ENCODE results near the gene MAP3K7. TPM values are rescaled to one million over a fixed set of nuclear protein-coding genes. Genes with fewer than 3 reads are reported as not detected.

MAP3K7 gene
- total and polyA plus RNA-seq, 2 experiments from 2014 or later: 32.9 to 36.9 TPM

DNA sequence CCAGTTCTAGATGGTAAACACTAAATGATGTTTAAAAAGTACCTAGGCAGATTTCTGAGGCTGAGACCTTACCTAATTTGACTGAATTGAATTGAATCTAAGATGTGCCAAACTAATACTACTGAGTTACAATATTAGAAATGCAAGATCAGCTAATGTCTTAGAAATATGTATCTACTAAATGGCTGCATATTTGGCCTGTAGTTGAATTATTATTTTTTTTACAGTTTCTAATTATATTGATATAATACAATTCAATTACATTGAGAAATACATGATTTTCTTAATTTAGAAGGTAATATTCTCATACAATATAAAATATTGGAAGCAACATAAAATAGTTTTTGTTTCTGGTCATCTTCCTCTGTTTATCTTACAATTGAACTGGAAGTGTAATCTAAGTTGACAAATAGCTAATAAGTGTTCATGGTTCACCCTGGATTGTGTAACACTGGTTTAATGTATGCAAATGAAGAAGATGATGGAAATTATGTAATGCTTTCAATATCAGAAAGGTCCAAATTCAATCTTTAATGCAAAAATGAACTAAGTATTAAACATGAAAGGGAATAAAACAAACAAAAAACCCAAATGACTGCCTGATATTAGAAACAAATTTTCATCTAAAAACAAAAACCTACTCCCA, 2.9 kb downstream of the MAP3K7 start:
- in situ Hi-C loops (cut with MboI): no loop called here
- Histone ChIP-seq H4K20me1 (ENCODE audit: insufficient read depth) (peaks cover 34% of the 10 kb centered on the region), H3K79me2 (ENCODE audit: insufficient read depth) (peaks cover 80% of the 10 kb centered on the region), H3K9me3 (ENCODE audit: low read depth) (no peaks in the 10 kb centered on the region), H3K4me2 (ENCODE audit: unreplicated experiment) (peak overlapping the region; percentile 99), H3K36me3 (ENCODE audit: low read depth) (no peaks in the 10 kb centered on the region), H3F3A (ENCODE audit: insufficient read depth) (peaks cover 17% of the 10 kb centered on the region), H2AFZ (no peak overlapping the region), H3K9me2 (ENCODE audit: insufficient read depth) (no peaks in the 10 kb centered on the region), H3K4me3 (peak overlapping the region; percentile 95), H3K9ac (peak overlapping the region; percentile 96), H3K27ac (peak overlapping the region; percentile 39), H3K27me3 (replicated peaks; ENCODE audit: insufficient read depth) (no peaks in the 10 kb centered on the region), H3K4me1 (ENCODE audit: insufficient read depth) (peaks cover 46% of the 10 kb centered on the region)
- TF ChIP-seq EZH2 (IDR thresholded peaks at IDR 0.05; ENCODE audit: insufficient read depth, poor library complexity, severe bottlenecking) (no peak), EZH2phosphoT487 (IDR thresholded peaks at IDR 0.05; ENCODE audit: insufficient read depth, low read depth) (no peak)
- no peak for DNase-seq

- Histone ChIP-seq H3K36me3 (ENCODE audit: low read depth) (0 out of 2 replicates have a peak, but pooled peaks cover under 1% of the 10 kb centered on the region), H3K4me1 (ENCODE audit: insufficient read depth) (peaks cover 51% of the 10 kb centered on the region), H3K9ac (no peak overlapping the region), H3K4me3 (peak overlapping the region; percentile 12; the same call in 1 of the 2 replicates), H2AFZ (no peak overlapping the region), H4K20me1 (ENCODE audit: insufficient read depth) (peaks cover 34% of the 10 kb centered on the region), H3K9me3 (ENCODE audit: low read depth) (no peaks in the 10 kb centered on the region), H3K4me2 (ENCODE audit: unreplicated experiment) (peak overlapping the region; percentile 99), H3K27ac (peak overlapping the region; percentile 17; the same call in 1 of the 2 replicates), H3K9me2 (ENCODE audit: insufficient read depth) (no peaks in the 10 kb centered on the region), H3K27me3 (replicated peaks; ENCODE audit: insufficient read depth) (no peaks in the 10 kb centered on the region), H3F3A (ENCODE audit: insufficient read depth) (peaks cover 17% of the 10 kb centered on the region), H3K79me2 (ENCODE audit: insufficient read depth) (peaks cover 86% of the 10 kb centered on the region)
- peak; percentile 37 for DNase-seq
- in situ Hi-C loops (cut with MboI): no loop called here
- WGBS, 2 experiments (ENCODE audit: low coverage in 1 of 2, low lambda C conversion rate in 2 of 2, missing lambda C conversion rate in 2 of 2): 100% methylated on average over 2 of the region's 2 CpGs
- TF ChIP-seq EZH2phosphoT487 (IDR thresholded peaks at IDR 0.05; ENCODE audit: insufficient read depth, low read depth) (no peak), EZH2 (IDR thresholded peaks at IDR 0.05; ENCODE audit: insufficient read depth, poor library complexity, severe bottlenecking) (no peak)
Observed at GRCh38 chr6:90583179-90583835, 3.6 kb downstream of the MAP3K7 start.

GRCh38 chr6:90581146-90581545, 5.7 kb downstream of the MAP3K7 start:
- Histone ChIP-seq H2AFZ (no peak overlapping the region), H3K27ac (no peak overlapping the region), H3K9me3 (ENCODE audit: low read depth) (no peaks in the 10 kb centered on the region), H4K20me1 (ENCODE audit: insufficient read depth) (peaks cover 34% of the 10 kb centered on the region), H3K9me2 (ENCODE audit: insufficient read depth) (no peaks in the 10 kb centered on the region), H3F3A (ENCODE audit: insufficient read depth) (peaks cover 17% of the 10 kb centered on the region), H3K27me3 (replicated peaks; ENCODE audit: insufficient read depth) (no peaks in the 10 kb centered on the region), H3K4me1 (ENCODE audit: insufficient read depth) (peaks cover 51% of the 10 kb centered on the region), H3K79me2 (ENCODE audit: insufficient read depth) (peaks cover 100% of the 10 kb centered on the region), H3K36me3 (ENCODE audit: low read depth) (peaks cover 10% of the 10 kb centered on the region; the same call in 1 of the 2 replicates), H3K4me3 (no peak overlapping the region), H3K9ac (no peak overlapping the region; the same call in 1 of the 2 replicates), H3K4me2 (ENCODE audit: unreplicated experiment) (no peak overlapping the region)
- in situ Hi-C loops (cut with MboI): no loop called here
- 98 to 100% methylated on average over 1 of the region's 1 CpG for WGBS, 2 experiments (ENCODE audit: low coverage in 1 of 2, low lambda C conversion rate in 2 of 2, missing lambda C conversion rate in 2 of 2)
- TF ChIP-seq EZH2phosphoT487 (IDR thresholded peaks at IDR 0.05; ENCODE audit: insufficient read depth, low read depth): no peak
- TF ChIP-seq EZH2 (IDR thresholded peaks at IDR 0.05; ENCODE audit: insufficient read depth, poor library complexity, severe bottlenecking): no peak
- DNase-seq: no peak

DNA sequence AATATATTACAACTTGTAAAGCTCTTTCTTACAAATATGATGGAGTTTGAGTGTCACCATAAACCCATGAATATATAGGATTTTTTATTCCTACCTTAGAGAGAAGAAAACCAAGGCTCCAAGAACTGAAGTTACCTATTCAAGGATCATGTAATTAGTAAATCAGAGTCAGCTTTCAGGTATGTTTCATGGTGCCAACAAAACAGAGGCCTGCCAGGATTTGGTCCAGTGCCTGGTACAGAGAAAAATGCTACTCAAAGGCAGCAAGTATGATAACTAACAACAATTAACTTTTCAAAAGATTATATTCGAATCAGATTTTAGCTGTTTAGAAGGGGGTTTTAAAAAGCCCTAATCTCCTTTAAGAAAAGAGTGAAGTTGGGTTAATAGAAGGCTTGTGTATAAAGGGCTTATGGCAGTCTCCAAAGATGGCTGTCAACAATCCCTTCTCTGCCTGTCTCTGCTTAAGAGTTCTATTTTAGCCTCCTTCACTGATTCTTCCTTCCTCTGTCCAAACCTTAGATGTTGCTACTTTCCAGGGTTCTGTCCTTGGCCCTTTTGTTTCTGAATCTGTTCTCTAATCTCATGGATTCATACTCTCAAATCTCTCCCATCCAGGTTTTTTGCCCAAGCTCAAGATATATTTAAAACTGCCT, 7.8 kb downstream of the MAP3K7 start:
- 0 out of 2 replicates have a peak, but pooled peaks cover 4% of the 10 kb centered on the region for H3F3A ChIP-seq (ENCODE audit: insufficient read depth)
- H2AFZ ChIP-seq: no peak overlapping the region
- no peak overlapping the region for H3K27ac ChIP-seq
- no peak overlapping the region for H3K4me3 ChIP-seq
- H3K79me2 ChIP-seq (ENCODE audit: insufficient read depth): peaks cover 100% of the 10 kb centered on the region
- H3K27me3 ChIP-seq (replicated peaks; ENCODE audit: insufficient read depth): no peaks in the 10 kb centered on the region
- in situ Hi-C loops (cut with MboI): no loop called here
- TF ChIP-seq EZH2phosphoT487 (IDR thresholded peaks at IDR 0.05; ENCODE audit: insufficient read depth, low read depth): no peak
- TF ChIP-seq EZH2 (IDR thresholded peaks at IDR 0.05; ENCODE audit: insufficient read depth, poor library complexity, severe bottlenecking): no peak
- peaks cover 42% of the 10 kb centered on the region for H3K4me1 ChIP-seq (ENCODE audit: insufficient read depth)
- H3K4me2 ChIP-seq (ENCODE audit: unreplicated experiment): no peak overlapping the region
- H3K9me2 ChIP-seq (ENCODE audit: insufficient read depth): no peaks in the 10 kb centered on the region
- H3K36me3 ChIP-seq (ENCODE audit: low read depth): peaks cover 10% of the 10 kb centered on the region; the same call in 1 of the 2 replicates
- no peak for DNase-seq
- H4K20me1 ChIP-seq (ENCODE audit: insufficient read depth): peaks cover 32% of the 10 kb centered on the region
- H3K9me3 ChIP-seq (ENCODE audit: low read depth): no peaks in the 10 kb centered on the region
- H3K9ac ChIP-seq: no peak overlapping the region
- WGBS, 2 experiments (ENCODE audit: low coverage in 1 of 2, low lambda C conversion rate in 2 of 2, missing lambda C conversion rate in 2 of 2): 96% methylated on average over 1 of the region's 1 CpG
